Panc1 (cell line): ENCODE data around the gene LZTFL1. TPM values are rescaled to one million over a fixed set of nuclear protein-coding genes. Genes with fewer than 3 reads are reported as not detected.

Experiments used
- ATAC-seq: fragments of 200-7000 bp; cut with Tn5 transposase; 2 replicates; pipeline ENCODE4 v1.9.1; 2020; ENCODE audit warnings: mild to moderate bottlenecking, moderate library complexity
- BruUV-seq: library from RNA; stranded (reverse); fragments of 400-500 nt; replicated peaks from 2 replicates; lab custom pipeline; 2021; lab: Mats Ljungman, UMichigan
- CTCF ChIA-PET: fragments of 300-600 bp; sonication (Branson Sonifier 250); formaldehyde crosslinking; loops from one replicate; lab custom pipeline; 2022; ENCODE audit warnings: antibody characterized with exemption; lab: Charles Lee
- POLR2A ChIA-PET: fragments of 300-600 bp; sonication (Branson Sonifier 250); formaldehyde crosslinking; loops from one replicate; lab custom pipeline; 2022; ENCODE audit warnings: antibody characterized with exemption; lab: Charles Lee
- DNase-seq: peaks from one replicate; pipeline ENCODE4 v3.0.0-alpha.2; 2010; ENCODE audit warnings: low read depth, low spot score
- H3K27ac ChIP-seq: 2 replicates; pipeline ENCODE4 v1.5.1; 2011; ENCODE audit warnings: mild to moderate bottlenecking, low read length, inconsistent platforms
- H3K27me3 ChIP-seq: fragments of 200-500 bp; sonication (Bioruptor generic); 2 replicates; pipeline ENCODE4 v1.6.0; 2014; ENCODE audit warnings: low read length, inconsistent platforms; ENCODE audit not compliant: control insufficient read depth, insufficient read depth
- H3K36me3 ChIP-seq: fragments of 200-500 bp; sonication (Bioruptor generic); 2 replicates; pipeline ENCODE4 v1.5.1; 2014; ENCODE audit warnings: inconsistent platforms, mild to moderate bottlenecking, low read length, moderate library complexity; ENCODE audit not compliant: control insufficient read depth, insufficient read depth
- H3K4me1 ChIP-seq: 2 replicates; pipeline ENCODE4 v1.5.1; 2011; ENCODE audit warnings: inconsistent platforms, mild to moderate bottlenecking, low read length, moderate library complexity; ENCODE audit not compliant: control insufficient read depth, insufficient read depth
- H3K4me3 ChIP-seq, 2 experiments: 2 replicates each; pipeline ENCODE4 v1.5.1; 2011 to 2012; ENCODE audit warnings: low read depth in 2 of 2, low read length in 2 of 2, mild to moderate bottlenecking in 2 of 2, inconsistent platforms in 1 of 2, moderate library complexity in 1 of 2
- H3K9me3 ChIP-seq: fragments of 200-500 bp; sonication (Bioruptor generic); 2 replicates; pipeline ENCODE4 v1.5.1; 2014; ENCODE audit warnings: low read depth, mild to moderate bottlenecking, inconsistent platforms, low read length, moderate library complexity; ENCODE audit not compliant: control insufficient read depth, insufficient read depth
- POLR2AphosphoS5 ChIP-seq: IDR thresholded peaks from 2 replicates; pipeline ENCODE4 v1.6.1; 2012; ENCODE audit warnings: mild to moderate bottlenecking, low read depth, low read length, moderate library complexity
- SIN3A ChIP-seq: IDR thresholded peaks from 2 replicates; pipeline ENCODE4 v1.6.1; 2012; ENCODE audit warnings: low read depth, mild to moderate bottlenecking, low read length, moderate library complexity, borderline replicate concordance; ENCODE audit not compliant: insufficient read depth
- TCF7L2 ChIP-seq: IDR thresholded peaks from 2 replicates; pipeline ENCODE4 v1.6.1; 2011; ENCODE audit warnings: mild to moderate bottlenecking, low read depth, low read length, inconsistent platforms
- in situ Hi-C: cut with HindIII; loops from 2 replicates; pipeline ENCODE4 v1.10.0; 2016; ENCODE audit warnings: low sequenced_read_pairs, low pct_unique_long_range_greater_than_20kb
- intact Hi-C: fragments of 100-400 bp; cut with micrococcal nuclease; formaldehyde crosslinking; loops from one replicate; pipeline ENCODE4 v1.10.0; 2022; ENCODE audit not compliant: unreplicated experiment
- total RNA-seq: library from RNA; stranded (reverse); gene quantifications from one replicate; pipeline ENCODE4 v1.2.1, GENCODE V29; 2021; ENCODE audit not compliant: unreplicated experiment
- TF ChIP-seq, protein P1 (sequence below), 2 experiments: IDR thresholded peaks; 2 replicates each; pipeline ENCODE4 v1.6.1; 2011 to 2012; ENCODE audit warnings: low read depth in 2 of 2, control low read depth in 1 of 2, low read length in 1 of 2, mild to moderate bottlenecking in 1 of 2, moderate library complexity in 1 of 2; ENCODE audit not compliant: insufficient read depth in 1 of 2
- TF ChIP-seq, protein P2 (sequence below): fragments of 450-650 bp; IDR thresholded peaks from 2 replicates; pipeline ENCODE4 v1.5.1; 2017; ENCODE audit warnings: mild to moderate bottlenecking

LZTFL1 gene
- total RNA-seq, 1 experiment from 2014 or later = 12.3 TPM

DNA sequence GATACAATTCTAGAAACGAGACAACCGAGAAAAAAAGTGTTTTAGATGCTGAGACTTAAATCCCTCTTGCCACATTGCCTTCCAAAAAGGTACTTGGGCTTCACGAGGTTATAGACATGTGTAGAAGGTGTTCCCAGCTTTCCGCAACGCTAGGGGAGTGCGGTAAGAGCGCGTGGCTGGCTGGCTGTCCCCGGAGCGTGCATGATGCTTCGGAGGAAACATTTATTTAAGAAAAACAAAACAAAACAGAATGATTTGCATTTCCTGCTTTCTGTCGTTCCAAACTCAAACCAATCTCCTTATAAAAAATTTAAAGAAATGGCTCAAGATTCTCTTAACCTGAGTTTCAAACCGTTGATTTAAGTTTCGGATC lies 46.4 kb downstream of the LZTFL1 start:
- Histone ChIP-seq H3K27me3 (peaks cover 20% of the 10 kb centered on the region), H3K9me3 (no peaks in the 10 kb centered on the region), H3K27ac (no peak overlapping the region), H3K4me3 (no peak overlapping the region), H3K36me3 (no peaks in the 10 kb centered on the region), H3K4me1 (peaks cover 7% of the 10 kb centered on the region; the same call in 1 of the 2 replicates)
- in situ Hi-C loops (no loop called here), intact Hi-C loops (no loop called here)
- CTCF ChIA-PET = no interaction called here
- ATAC-seq (no peak), DNase-seq (no peak)
- BruUV-seq = no TSS peak
- POLR2A ChIA-PET = no interaction called here
- TF ChIP-seq, protein P1, sequence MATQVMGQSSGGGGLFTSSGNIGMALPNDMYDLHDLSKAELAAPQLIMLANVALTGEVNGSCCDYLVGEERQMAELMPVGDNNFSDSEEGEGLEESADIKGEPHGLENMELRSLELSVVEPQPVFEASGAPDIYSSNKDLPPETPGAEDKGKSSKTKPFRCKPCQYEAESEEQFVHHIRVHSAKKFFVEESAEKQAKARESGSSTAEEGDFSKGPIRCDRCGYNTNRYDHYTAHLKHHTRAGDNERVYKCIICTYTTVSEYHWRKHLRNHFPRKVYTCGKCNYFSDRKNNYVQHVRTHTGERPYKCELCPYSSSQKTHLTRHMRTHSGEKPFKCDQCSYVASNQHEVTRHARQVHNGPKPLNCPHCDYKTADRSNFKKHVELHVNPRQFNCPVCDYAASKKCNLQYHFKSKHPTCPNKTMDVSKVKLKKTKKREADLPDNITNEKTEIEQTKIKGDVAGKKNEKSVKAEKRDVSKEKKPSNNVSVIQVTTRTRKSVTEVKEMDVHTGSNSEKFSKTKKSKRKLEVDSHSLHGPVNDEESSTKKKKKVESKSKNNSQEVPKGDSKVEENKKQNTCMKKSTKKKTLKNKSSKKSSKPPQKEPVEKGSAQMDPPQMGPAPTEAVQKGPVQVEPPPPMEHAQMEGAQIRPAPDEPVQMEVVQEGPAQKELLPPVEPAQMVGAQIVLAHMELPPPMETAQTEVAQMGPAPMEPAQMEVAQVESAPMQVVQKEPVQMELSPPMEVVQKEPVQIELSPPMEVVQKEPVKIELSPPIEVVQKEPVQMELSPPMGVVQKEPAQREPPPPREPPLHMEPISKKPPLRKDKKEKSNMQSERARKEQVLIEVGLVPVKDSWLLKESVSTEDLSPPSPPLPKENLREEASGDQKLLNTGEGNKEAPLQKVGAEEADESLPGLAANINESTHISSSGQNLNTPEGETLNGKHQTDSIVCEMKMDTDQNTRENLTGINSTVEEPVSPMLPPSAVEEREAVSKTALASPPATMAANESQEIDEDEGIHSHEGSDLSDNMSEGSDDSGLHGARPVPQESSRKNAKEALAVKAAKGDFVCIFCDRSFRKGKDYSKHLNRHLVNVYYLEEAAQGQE (IDR thresholded peaks at IDR 0.05; ENCODE audit: insufficient read depth in 1 of 2, low read depth in 2 of 2, low read length in 1 of 2) = no peak
- TF ChIP-seq, protein P2, sequence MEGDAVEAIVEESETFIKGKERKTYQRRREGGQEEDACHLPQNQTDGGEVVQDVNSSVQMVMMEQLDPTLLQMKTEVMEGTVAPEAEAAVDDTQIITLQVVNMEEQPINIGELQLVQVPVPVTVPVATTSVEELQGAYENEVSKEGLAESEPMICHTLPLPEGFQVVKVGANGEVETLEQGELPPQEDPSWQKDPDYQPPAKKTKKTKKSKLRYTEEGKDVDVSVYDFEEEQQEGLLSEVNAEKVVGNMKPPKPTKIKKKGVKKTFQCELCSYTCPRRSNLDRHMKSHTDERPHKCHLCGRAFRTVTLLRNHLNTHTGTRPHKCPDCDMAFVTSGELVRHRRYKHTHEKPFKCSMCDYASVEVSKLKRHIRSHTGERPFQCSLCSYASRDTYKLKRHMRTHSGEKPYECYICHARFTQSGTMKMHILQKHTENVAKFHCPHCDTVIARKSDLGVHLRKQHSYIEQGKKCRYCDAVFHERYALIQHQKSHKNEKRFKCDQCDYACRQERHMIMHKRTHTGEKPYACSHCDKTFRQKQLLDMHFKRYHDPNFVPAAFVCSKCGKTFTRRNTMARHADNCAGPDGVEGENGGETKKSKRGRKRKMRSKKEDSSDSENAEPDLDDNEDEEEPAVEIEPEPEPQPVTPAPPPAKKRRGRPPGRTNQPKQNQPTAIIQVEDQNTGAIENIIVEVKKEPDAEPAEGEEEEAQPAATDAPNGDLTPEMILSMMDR = no peak
- TF ChIP-seq TCF7L2 = no peak
- no peak for TF ChIP-seq SIN3A
- TF ChIP-seq POLR2AphosphoS5 = no peak

DNA sequence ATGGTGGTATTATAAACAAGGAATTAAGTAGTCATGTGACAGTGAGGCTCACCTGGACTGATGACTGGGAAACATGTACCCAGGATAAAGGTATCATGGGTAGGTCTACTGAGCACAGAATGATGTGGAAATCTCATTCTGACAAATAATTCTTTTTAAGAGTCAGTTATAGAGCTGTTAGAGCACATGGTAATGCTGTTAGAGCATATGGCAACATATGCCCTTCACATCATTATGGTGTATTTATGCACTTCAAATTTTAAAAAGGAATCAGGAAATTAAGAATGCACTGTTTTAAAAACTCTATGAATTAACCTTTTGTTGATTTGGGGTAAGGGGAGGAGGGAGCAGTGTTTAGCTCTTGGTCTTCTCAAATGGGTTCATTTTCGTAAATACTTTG lies 47.3 kb downstream of the LZTFL1 start:
- POLR2A ChIA-PET = no interaction called here
- in situ Hi-C loops = no loop called here
- DNase-seq (no peak), ATAC-seq (no peak)
- BruUV-seq = no TSS peak
- Histone ChIP-seq H3K9me3 (no peaks in the 10 kb centered on the region), H3K4me1 (peaks cover 7% of the 10 kb centered on the region; the same call in 1 of the 2 replicates), H3K27me3 (peaks cover 20% of the 10 kb centered on the region), H3K36me3 (no peaks in the 10 kb centered on the region), H3K27ac (no peak overlapping the region), H3K4me3 (no peak overlapping the region)
- TF ChIP-seq POLR2AphosphoS5 (no peak), TCF7L2 (no peak), SIN3A (no peak)
- TF ChIP-seq, protein P2 = no peak
- TF ChIP-seq, protein P1 (IDR thresholded peaks at IDR 0.05; ENCODE audit: insufficient read depth in 1 of 2, low read depth in 2 of 2, low read length in 1 of 2) = no peak
- CTCF ChIA-PET = no interaction called here
- intact Hi-C loops = no loop called here
